GM12865 (cell line): ENCODE results near the gene IL17RB.

Experiments used
- DNase-seq: peaks from one replicate; pipeline ENCODE4 v3.0.0; 2010; ENCODE audit warnings: low read depth
- H3K4me3 ChIP-seq: 2 replicates; pipeline ENCODE4 v1.5.1; 2011; ENCODE audit warnings: mild to moderate bottlenecking, low read depth, low read length, control low read depth
- CTCF ChIP-seq: IDR thresholded peaks from 2 replicates; pipeline ENCODE4 v1.5.1; 2011; ENCODE audit warnings: low read length, control low read depth, low read depth, inconsistent platforms; ENCODE audit not compliant: insufficient read depth; ENCODE audit errors: missing control alignments

The IL17RB gene

GRCh38 chr3:53892286-53892637, 45.9 kb downstream of the IL17RB start:
- peak overlapping the region; percentile 67 for H3K4me3 ChIP-seq
- DNase-seq = peak; percentile 1

GRCh38 chr3:53899750-53900149, 53.4 kb downstream of the IL17RB start:
- no peak overlapping the region for H3K4me3 ChIP-seq
- no peak for TF ChIP-seq CTCF
- DNase-seq = no peak

More at GRCh38 chr3:53892286-53892637, 45.9 kb downstream of the IL17RB start:
- no peak for TF ChIP-seq CTCF

GRCh38 chr3:53900666-53901331, 54.4 kb downstream of the IL17RB start:
- DNase-seq = no peak
- no peak for TF ChIP-seq CTCF
- no peak overlapping the region for H3K4me3 ChIP-seq

GRCh38 chr3:53902067-53902466, 55.7 kb downstream of the IL17RB start:
- no peak for DNase-seq
- no peak overlapping the region for H3K4me3 ChIP-seq
- no peak for TF ChIP-seq CTCF

GRCh38 chr3:53902711-53903110, 56.3 kb downstream of the IL17RB start:
- no peak for DNase-seq
- no peak overlapping the region for H3K4me3 ChIP-seq
- no peak for TF ChIP-seq CTCF

- no peak for TF ChIP-seq CTCF
- H3K4me3 ChIP-seq = no peak overlapping the region
- DNase-seq = no peak
Measured at GRCh38 chr3:53913401-53913800, 67.0 kb downstream of the IL17RB start.
